ENCODE measurements around the gene TNS3.

Gene TNS3

GRCh38 chr7:47474937-47475879 lies 106.7 kb downstream of the TNS3 start:
- FAIRE-seq: no peak
- no peak for DNase-seq (ENCODE audit: insufficient read length, low spot score)
- TF ChIP-seq CTCF (IDR thresholded peaks at IDR 0.05; ENCODE audit: insufficient read depth, missing control alignments): no peak

GRCh38 chr7:47474211-47474936 lies 107.5 kb downstream of the TNS3 start:
- FAIRE-seq (no peak), DNase-seq (ENCODE audit: insufficient read length, low spot score) (no peak)
- TF ChIP-seq CTCF (IDR thresholded peaks at IDR 0.05; ENCODE audit: insufficient read depth, missing control alignments): no peak

GRCh38 chr7:47473499-47474210 lies 108.3 kb downstream of the TNS3 start:
- no peak for FAIRE-seq
- TF ChIP-seq CTCF (IDR thresholded peaks at IDR 0.05; ENCODE audit: insufficient read depth, missing control alignments): no peak
- DNase-seq (ENCODE audit: insufficient read length, low spot score): no peak

- DNase-seq (ENCODE audit: insufficient read length, low spot score) (no peak), FAIRE-seq (no peak)
- TF ChIP-seq CTCF (IDR thresholded peaks at IDR 0.05; ENCODE audit: insufficient read depth, missing control alignments): no peak
Observed at GRCh38 chr7:47472444-47473157, 109.3 kb downstream of the TNS3 start.

- no peak for FAIRE-seq
- no peak for TF ChIP-seq CTCF (IDR thresholded peaks at IDR 0.05; ENCODE audit: insufficient read depth, missing control alignments)
- DNase-seq (ENCODE audit: insufficient read length, low spot score): no peak
Observed at GRCh38 chr7:47471831-47472230, 110.1 kb downstream of the TNS3 start.

GRCh38 chr7:47471358-47471703 lies 110.6 kb downstream of the TNS3 start:
- FAIRE-seq: no peak
- no peak for DNase-seq (ENCODE audit: insufficient read length, low spot score)
- TF ChIP-seq CTCF (IDR thresholded peaks at IDR 0.05; ENCODE audit: insufficient read depth, missing control alignments): no peak

All from D721Med (cell line).